HG03378 (cell line): ENCODE data around the gene MGAT4B.
A peak's percentile ranks its signal among the peaks of the same experiment; 100 is the strongest.

Experiments used
- ATAC-seq: cut with Tn5 transposase; IDR thresholded peaks from one replicate; pipeline ENCODE4 v1.9.1; 2021; ENCODE audit warnings: mild to moderate bottlenecking, moderate library complexity; ENCODE audit not compliant: unreplicated experiment

MGAT4B gene

DNA sequence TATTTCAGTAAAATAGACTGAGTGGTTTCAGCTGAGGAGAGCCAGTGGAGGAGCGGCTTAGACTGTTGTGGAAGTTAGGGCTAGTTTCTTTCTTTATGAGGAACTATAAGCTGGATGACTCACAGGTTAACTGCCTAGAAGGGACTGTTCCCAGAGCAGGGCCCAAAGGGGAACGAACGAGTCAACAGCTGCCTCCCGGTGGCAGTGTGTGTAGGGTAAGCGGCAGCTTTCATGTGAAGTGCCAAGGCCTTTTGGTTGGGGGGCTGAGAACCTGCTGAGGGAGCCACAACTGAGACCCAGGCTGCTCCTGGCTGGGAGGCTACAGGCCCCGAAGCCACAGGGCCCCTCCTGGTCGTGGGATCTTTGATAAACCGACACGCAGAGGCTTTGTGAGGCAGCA is 21.0 kb upstream of the MGAT4B start:
- ATAC-seq, result no peak

GRCh38 chr5:179825655-179826182 is 19.1 kb upstream of the MGAT4B start:
- no peak for ATAC-seq

GRCh38 chr5:179824745-179825112 is 18.1 kb upstream of the MGAT4B start:
- no peak for ATAC-seq

- ATAC-seq, result no peak
Observed at GRCh38 chr5:179823937-179824744, 17.5 kb upstream of the MGAT4B start.

- no peak for ATAC-seq
Observed at GRCh38 chr5:179822444-179822990, 15.9 kb upstream of the MGAT4B start.

- no peak for ATAC-seq
Observed at GRCh38 chr5:179822059-179822432, 15.4 kb upstream of the MGAT4B start.

GRCh38 chr5:179821298-179822058 is 14.8 kb upstream of the MGAT4B start:
- ATAC-seq, result peak; percentile 31

GRCh38 chr5:179820483-179821297 is 14.0 kb upstream of the MGAT4B start, which contains the start of gene SQSTM1:
Gene SQSTM1 (plus strand): TSS chr5:179820905. CDS start chr5:179820937, 32 bp downstream.
- ATAC-seq, result peak; percentile 26

GRCh38 chr5:179820127-179820482 is 13.4 kb upstream of the MGAT4B start:
- ATAC-seq, result no peak

GRCh38 chr5:179819296-179820126 is 12.8 kb upstream of the MGAT4B start:
- ATAC-seq, result peak; percentile 18

DNA sequence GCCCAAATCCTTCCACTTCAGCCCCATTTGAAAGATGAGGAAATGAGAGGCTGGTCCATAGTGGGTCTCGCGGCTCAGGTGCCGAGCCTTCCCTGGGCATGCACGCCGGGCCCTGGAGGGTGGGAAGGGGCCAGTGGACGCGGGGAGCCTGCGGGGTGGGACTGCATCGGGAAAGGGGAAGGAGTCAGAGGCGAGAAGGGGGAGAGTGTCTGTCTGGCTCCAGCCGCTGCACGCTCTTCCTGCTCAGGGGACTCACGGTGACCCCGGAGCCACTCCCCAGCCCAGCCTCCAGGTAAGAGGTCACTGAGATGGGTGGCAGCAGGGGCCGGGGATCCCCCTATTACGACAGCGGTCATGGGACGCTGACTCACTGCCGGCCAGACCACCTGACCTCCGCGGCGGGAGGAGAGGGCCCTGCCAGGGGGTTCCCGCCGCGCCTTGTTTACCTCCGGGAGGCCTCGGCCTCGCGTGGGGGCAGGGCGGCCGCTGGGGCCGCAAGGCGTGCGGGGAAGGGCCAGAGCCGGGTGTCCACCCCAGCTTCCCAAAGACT is 12.2 kb upstream of the MGAT4B start:
- ATAC-seq, result peak; percentile 55

GRCh38 chr5:179817890-179818745 is 11.5 kb upstream of the MGAT4B start:
- ATAC-seq, result no peak

GRCh38 chr5:179817470-179817840 is 10.8 kb upstream of the MGAT4B start:
- ATAC-seq, result no peak

- ATAC-seq, result no peak
Observed at GRCh38 chr5:179816796-179817469, 10.3 kb upstream of the MGAT4B start.

GRCh38 chr5:179816401-179816795 is 9.7 kb upstream of the MGAT4B start:
- no peak for ATAC-seq

GRCh38 chr5:179815491-179816249 is 9.0 kb upstream of the MGAT4B start:
- ATAC-seq, result no peak

- ATAC-seq, result no peak
Observed at GRCh38 chr5:179814090-179814489, 7.4 kb upstream of the MGAT4B start.
